Cerebellar nuclear complex (tissue), 1 donor: Measurements from ENCODE around the gene FRY.

Experiments used
- DNase-seq, 2 experiments: peaks; one replicate each; lab custom pipeline; 2025; lab: John Stamatoyannopoulos, UW

The FRY gene

GRCh38 chr13:32259116-32259515, 227.5 kb downstream of the FRY start:
- no peak for DNase-seq

- no peak for DNase-seq
These were observed 230.0 kb downstream of the FRY start for GRCh38 chr13:32261567-32261966.

GRCh38 chr13:32262165-32262564, 230.6 kb downstream of the FRY start:
- DNase-seq: no peak

- no peak for DNase-seq
These were observed 231.0 kb downstream of the FRY start for GRCh38 chr13:32262619-32263018.

- DNase-seq: no peak
These were observed 232.8 kb downstream of the FRY start for GRCh38 chr13:32264407-32264806.

GRCh38 chr13:32265726-32266125, 234.2 kb downstream of the FRY start:
- no peak for DNase-seq

- DNase-seq: no peak
These were observed 234.6 kb downstream of the FRY start for GRCh38 chr13:32266130-32266529.

GRCh38 chr13:32267836-32268439, 236.4 kb downstream of the FRY start:
- DNase-seq: no peak

GRCh38 chr13:32272021-32272683, 240.6 kb downstream of the FRY start:
- no peak for DNase-seq

- DNase-seq: no peak
These were observed 246.3 kb downstream of the FRY start for GRCh38 chr13:32277839-32278238.

- DNase-seq: no peak
These were observed 246.9 kb downstream of the FRY start for GRCh38 chr13:32278426-32278825.

- DNase-seq: no peak
These were observed 249.5 kb downstream of the FRY start for GRCh38 chr13:32281096-32281495.

- no peak for DNase-seq
These were observed 250.6 kb downstream of the FRY start for GRCh38 chr13:32282096-32282711.

- DNase-seq: no peak
These were observed 253.5 kb downstream of the FRY start for GRCh38 chr13:32284927-32285632.

GRCh38 chr13:32285633-32285965, 254.0 kb downstream of the FRY start:
- DNase-seq: no peak

- no peak for DNase-seq
These were observed 265.6 kb downstream of the FRY start for GRCh38 chr13:32297206-32297605.

GRCh38 chr13:32298695-32299094, 267.1 kb downstream of the FRY start:
- DNase-seq: no peak

GRCh38 chr13:32299893-32300292, 268.3 kb downstream of the FRY start:
- DNase-seq: no peak

- no peak for DNase-seq
These were observed 268.8 kb downstream of the FRY start for GRCh38 chr13:32300406-32300805.

GRCh38 chr13:32300920-32301319, 269.3 kb downstream of the FRY start:
- no peak for DNase-seq

GRCh38 chr13:32302461-32302860, 270.9 kb downstream of the FRY start:
- no peak for DNase-seq

GRCh38 chr13:32305646-32306045, 274.1 kb downstream of the FRY start:
- DNase-seq: no peak
